Choroid plexus epithelial cell (primary cell): ENCODE measurements around the gene WNT16.
A peak's percentile ranks its signal among the peaks of the same experiment; 100 is the strongest.

ENCODE experiments used
- DNase-seq: peaks from one replicate; pipeline ENCODE4 v3.0.0-alpha.2; 2010; ENCODE audit warnings: low read depth
- H3K4me3 ChIP-seq: 2 replicates; pipeline ENCODE4 v1.5.1; 2011; ENCODE audit warnings: low read depth, mild to moderate bottlenecking, control low read depth, low read length, moderate library complexity
- TF ChIP-seq, protein P1 (sequence below): conservative IDR thresholded peaks from 2 replicates; pipeline ENCODE4 v1.5.1; 2011; ENCODE audit warnings: low read depth, mild to moderate bottlenecking, control low read depth, inconsistent platforms, low read length, moderate library complexity

The WNT16 gene

DNA sequence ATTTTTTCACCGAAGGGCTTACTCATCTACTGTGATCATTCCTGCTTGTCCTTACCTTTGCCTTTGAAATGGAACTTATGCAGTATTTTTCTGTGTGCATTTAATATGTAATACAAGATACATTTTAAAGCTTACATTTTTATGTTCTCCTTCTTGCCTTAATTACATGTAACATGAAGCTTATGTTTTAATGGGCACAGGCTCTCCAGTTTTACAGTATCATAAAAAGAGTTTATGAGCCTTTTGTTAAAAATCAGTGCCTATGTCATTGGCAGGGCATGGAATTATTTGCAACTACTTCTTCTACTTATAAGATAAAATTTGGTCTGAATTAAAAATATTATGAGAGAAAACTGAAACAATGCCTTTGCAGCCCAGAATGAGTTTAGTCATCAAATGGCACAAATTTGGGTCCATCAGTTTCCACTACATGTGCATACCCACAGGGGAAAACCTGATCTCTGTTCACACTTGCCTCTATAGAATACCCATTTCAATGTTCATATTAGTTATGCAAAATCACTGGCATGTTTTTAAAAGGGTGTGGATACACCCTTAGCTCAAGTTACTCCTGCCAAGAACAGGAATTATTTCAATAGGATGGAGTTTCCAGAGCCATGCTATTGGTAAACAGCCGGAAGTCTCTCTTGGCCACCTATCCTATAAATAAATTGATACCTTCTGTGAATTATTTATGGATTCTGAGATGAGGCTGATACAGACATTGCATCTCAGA lies 27.9 kb upstream of the WNT16 start:
- no peak overlapping the region for H3K4me3 ChIP-seq
- TF ChIP-seq, protein P1, sequence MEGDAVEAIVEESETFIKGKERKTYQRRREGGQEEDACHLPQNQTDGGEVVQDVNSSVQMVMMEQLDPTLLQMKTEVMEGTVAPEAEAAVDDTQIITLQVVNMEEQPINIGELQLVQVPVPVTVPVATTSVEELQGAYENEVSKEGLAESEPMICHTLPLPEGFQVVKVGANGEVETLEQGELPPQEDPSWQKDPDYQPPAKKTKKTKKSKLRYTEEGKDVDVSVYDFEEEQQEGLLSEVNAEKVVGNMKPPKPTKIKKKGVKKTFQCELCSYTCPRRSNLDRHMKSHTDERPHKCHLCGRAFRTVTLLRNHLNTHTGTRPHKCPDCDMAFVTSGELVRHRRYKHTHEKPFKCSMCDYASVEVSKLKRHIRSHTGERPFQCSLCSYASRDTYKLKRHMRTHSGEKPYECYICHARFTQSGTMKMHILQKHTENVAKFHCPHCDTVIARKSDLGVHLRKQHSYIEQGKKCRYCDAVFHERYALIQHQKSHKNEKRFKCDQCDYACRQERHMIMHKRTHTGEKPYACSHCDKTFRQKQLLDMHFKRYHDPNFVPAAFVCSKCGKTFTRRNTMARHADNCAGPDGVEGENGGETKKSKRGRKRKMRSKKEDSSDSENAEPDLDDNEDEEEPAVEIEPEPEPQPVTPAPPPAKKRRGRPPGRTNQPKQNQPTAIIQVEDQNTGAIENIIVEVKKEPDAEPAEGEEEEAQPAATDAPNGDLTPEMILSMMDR, result no peak
- DNase-seq, result no peak

DNA sequence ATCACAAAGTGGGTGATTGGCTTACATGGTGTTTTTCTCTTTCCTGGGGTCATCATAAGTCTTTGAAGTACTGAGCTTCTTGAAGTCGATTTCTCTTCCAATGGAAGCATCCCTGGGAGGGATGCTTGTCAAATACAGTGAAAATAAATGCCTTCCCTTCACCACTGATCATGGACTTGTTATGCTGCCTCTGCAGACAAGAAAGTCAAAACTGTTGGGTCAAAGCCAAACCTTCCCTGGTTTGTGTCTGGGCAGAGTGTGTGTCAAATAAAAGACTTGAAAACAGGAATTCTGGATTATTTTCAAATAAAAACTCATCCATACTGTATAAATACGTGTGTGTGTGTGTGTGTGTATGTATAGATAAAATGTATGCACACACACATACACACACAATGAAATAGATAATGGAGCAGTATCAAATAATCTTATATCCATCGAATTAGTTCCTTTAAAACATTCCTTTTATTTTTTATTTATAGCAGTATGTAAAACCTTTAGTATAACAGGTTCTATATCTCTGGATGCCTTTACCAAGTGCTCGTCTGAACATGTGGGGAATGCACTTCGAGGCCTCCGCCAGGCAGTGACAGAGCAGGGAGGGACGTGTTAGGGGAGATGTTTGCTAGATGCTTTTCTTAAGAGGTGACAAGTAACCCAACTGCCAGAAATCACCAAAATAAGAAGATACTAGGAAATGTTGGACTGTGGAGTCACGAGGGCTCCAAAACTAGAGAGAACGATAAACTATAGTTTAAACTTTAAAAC lies 27.2 kb upstream of the WNT16 start:
- DNase-seq, result peak; percentile 53

DNA sequence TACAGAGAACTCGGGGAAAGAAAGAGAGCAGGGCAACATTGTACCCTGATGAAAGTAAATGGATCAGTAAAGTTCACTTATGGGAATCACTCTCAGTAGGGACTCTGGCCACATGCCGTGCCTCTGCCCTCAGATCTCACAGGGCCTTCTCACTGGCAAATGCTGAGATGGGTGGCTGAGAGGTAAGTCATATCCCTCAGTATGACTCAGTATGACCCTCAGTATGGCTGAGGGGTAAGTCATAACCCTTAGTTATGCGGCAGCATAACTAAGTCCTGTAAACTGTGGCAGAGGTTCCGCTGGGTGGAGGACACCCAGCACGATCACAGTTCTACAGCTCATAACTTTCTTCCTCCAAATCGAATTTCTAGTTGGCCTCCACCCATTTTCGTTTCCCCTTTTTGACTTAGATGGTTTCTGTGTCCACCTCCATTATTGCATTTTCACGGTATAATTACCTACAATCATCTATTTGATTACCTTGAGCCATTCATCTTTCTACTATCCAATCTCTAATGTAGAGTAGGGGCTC lies 26.5 kb upstream of the WNT16 start:
- H3K4me3 ChIP-seq, result no peak overlapping the region
- TF ChIP-seq, protein P1, result no peak
- DNase-seq, result peak; percentile 75

More for the DNA sequence above, 27.2 kb upstream of the WNT16 start:
- H3K4me3 ChIP-seq, result no peak overlapping the region
- TF ChIP-seq, protein P1, result no peak

DNA sequence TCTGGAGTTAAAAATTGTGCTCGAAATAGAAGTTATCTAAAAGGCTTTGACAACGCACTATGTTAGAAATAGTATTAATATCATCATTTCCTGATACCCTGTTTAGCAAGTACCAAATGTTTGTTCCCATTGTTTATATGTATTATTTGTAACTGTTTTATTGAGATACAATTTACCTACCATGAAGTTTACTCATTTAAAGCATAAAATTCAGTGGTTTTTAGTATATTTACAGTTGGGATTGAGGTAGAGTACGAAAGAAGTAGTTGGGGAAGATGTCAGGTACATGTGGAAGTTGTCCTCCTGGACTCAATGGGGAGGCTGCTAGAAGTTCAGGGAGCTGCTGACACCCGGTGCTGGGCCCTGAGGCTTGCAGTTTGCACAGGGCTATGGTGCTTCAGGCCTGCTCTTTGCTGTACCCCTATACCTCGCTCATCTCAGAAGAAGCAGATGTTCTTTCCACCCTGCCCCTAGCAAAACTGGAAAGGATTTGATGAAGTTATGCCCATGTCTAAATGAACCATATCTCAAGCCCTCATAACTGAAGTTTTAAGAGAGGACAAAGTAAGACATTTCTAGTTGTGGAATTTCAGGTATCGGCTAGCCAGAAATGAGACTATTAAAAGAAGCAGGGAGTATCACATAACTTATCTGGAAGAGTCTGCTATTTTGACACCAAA lies 25.2 kb upstream of the WNT16 start:
- no peak for DNase-seq
- TF ChIP-seq, protein P1, result peak; percentile 24
- H3K4me3 ChIP-seq, result no peak overlapping the region

DNA sequence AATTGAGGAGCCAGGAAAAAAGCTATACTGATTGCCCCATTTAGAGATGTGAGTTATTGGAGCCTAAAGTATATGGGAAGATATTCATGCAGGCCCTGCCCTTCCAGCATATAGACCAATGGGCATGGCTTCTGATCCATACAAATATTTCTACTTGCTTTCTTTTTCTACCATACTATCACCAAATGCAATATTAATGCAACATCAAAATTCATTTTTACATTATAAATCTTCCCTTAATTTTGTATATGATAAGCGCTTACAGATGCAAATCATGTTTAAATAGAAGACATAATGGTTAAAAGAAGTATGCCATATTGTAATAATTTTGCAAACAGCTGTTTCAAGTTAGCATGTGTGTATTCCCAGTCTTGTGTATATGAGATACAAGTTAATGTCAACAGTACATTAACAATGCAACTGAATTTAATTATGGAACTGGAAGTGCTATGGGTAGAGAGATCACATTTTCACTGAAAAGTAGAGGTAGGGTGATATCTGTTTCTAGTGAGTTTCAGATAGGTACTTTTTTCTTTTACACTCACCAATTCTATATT lies 24.6 kb upstream of the WNT16 start:
- TF ChIP-seq, protein P1, result no peak
- DNase-seq, result no peak
- H3K4me3 ChIP-seq, result no peak overlapping the region

DNA sequence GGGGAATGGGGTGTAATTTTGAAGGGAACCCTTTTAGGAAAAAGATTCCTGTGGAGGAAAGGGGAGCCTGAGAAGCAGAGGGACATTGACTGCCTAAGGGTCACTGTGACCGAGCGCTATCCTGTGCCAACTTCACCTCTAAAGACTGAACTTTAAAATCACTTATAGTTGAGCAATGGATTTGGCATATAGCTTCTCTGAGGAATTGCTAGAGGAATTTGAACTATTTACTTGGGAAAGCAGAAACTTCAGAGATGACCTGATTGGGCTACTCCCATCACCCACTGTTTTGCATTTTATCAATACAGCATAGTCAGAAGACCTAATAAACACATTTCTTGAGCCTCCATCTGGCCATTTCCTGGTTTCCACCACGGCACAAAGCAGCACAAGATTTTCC lies 23.7 kb upstream of the WNT16 start:
- DNase-seq, result peak; percentile 72
- H3K4me3 ChIP-seq, result no peak overlapping the region
- TF ChIP-seq, protein P1, result no peak
